K562 (cell line): ENCODE results near the gene MVK. TPM values are rescaled to one million over a fixed set of nuclear protein-coding genes. Genes with fewer than 3 reads are reported as not detected.

Source experiments
- ATAC-seq: fragments of 200-7000 bp; cut with Tn5 transposase; 3 replicates; pipeline ENCODE4 v1.9.1; 2020; ENCODE audit warnings: moderate library complexity
- BruUV-seq: library from RNA; stranded (reverse); fragments of 400-500 nt; replicated peaks from 2 replicates; lab custom pipeline; 2021; lab: Mats Ljungman, UMichigan
- CTCF ChIA-PET: fragments of 300-600 bp; formaldehyde crosslinking; extraction: SDS; loops from one replicate; lab custom pipeline; 2021; ENCODE audit warnings: low intra/inter-chr PET ratio; lab: Yijun Ruan, JAX
- POLR2A ChIA-PET: fragments of 300-600, 350-650 bp; sonication (Branson Sonifier 250); formaldehyde crosslinking; extraction: SDS; loops from one replicate; lab custom pipeline; 2021; ENCODE audit warnings: antibody characterized with exemption, inconsistent platforms; lab: Yijun Ruan, JAX
- DNase-seq, 4 experiments: peaks; one replicate each; pipeline versions ENCODE4 v3.0.0 to v3.0.0-alpha.2; 2011 to 2018; ENCODE audit warnings: low spot score in 3 of 4, mixed read lengths in 3 of 4; ENCODE audit errors: extremely low read depth in 1 of 4
- FAIRE-seq: peaks from 2 replicates; lab custom pipeline; 2011; peaks lifted over from hg19 to GRCh38; lab: Jason Lieb, UNC
- H2AFZ ChIP-seq: 2 replicates; pipeline ENCODE4 v1.6.0; 2011; ENCODE audit warnings: low read depth, low read length, control low read depth, inconsistent platforms
- H3K27ac ChIP-seq: fragments of 200-600 bp; 3 replicates; pipeline ENCODE4 v1.8.0; 2011; ENCODE audit warnings: low read depth, mild to moderate bottlenecking, control low read depth, inconsistent platforms, low read length, moderate library complexity, mixed read lengths; ENCODE audit errors: extremely low read depth
- H3K27me3 ChIP-seq, 2 experiments: fragments of 300-600 bp in 1 of 2; 2 replicates in 1 of 2; 3 replicates in 1 of 2; pipeline versions ENCODE4 v1.6.0 to v1.8.0; 2011; ENCODE audit warnings: inconsistent platforms in 2 of 2, low read length in 2 of 2, mild to moderate bottlenecking in 1 of 2, mixed read lengths in 1 of 2, moderate library complexity in 1 of 2; ENCODE audit not compliant: control insufficient read depth in 2 of 2, insufficient read depth in 2 of 2
- H3K36me3 ChIP-seq: fragments of 300-600 bp; 3 replicates; pipeline ENCODE4 v1.8.0; 2011; ENCODE audit warnings: mild to moderate bottlenecking, low read length, inconsistent platforms; ENCODE audit not compliant: control insufficient read depth, insufficient read depth
- H3K4me1 ChIP-seq, 2 experiments: fragments of 200-600 bp in 1 of 2; replicated peaks in 1 of 2; 2 replicates in 1 of 2; 3 replicates in 1 of 2; pipeline versions ENCODE4 v1.5.1 to v1.8.0; 2011; ENCODE audit warnings: inconsistent platforms in 2 of 2, low read length in 2 of 2, mild to moderate bottlenecking in 1 of 2, mixed read lengths in 1 of 2, moderate library complexity in 1 of 2; ENCODE audit not compliant: control insufficient read depth in 2 of 2, insufficient read depth in 2 of 2
- H3K4me2 ChIP-seq: 2 replicates; pipeline ENCODE4 v1.6.1; 2011; ENCODE audit warnings: low read length, control low read depth, inconsistent platforms, mixed read lengths; ENCODE audit not compliant: insufficient read depth
- H3K4me3 ChIP-seq: fragments of 200-600 bp; sonication (generic), shearing (Covaris generic); 2 replicates; pipeline ENCODE4 v1.5.1; 2016; ENCODE audit warnings: control low read depth, inconsistent platforms
- H3K79me2 ChIP-seq: fragments of 200-600 bp; 3 replicates; pipeline ENCODE4 v1.8.0; 2011; ENCODE audit warnings: low read length, inconsistent platforms; ENCODE audit not compliant: control insufficient read depth, insufficient read depth
- H3K9ac ChIP-seq, 2 experiments: 2 replicates each; pipeline versions ENCODE4 v1.6.0 to v1.6.1; 2011; ENCODE audit warnings: low read depth in 2 of 2, low read length in 2 of 2, control low read depth in 1 of 2, inconsistent platforms in 1 of 2, mild to moderate bottlenecking in 1 of 2, mixed read lengths in 1 of 2; ENCODE audit not compliant: insufficient read depth in 1 of 2
- H3K9me1 ChIP-seq: one replicate; pipeline ENCODE4 v1.6.0; 2011; ENCODE audit warnings: inconsistent platforms, mild to moderate bottlenecking, low read length, moderate library complexity; ENCODE audit not compliant: control insufficient read depth, insufficient read depth
- H3K9me3 ChIP-seq: replicated peaks from 2 replicates; pipeline ENCODE4 v1.5.1; 2011; ENCODE audit warnings: low read depth, low read length, inconsistent platforms; ENCODE audit not compliant: control insufficient read depth, insufficient read depth
- H4K20me1 ChIP-seq: replicated peaks from 2 replicates; pipeline ENCODE4 v1.6.1; 2011; ENCODE audit warnings: low read length, inconsistent platforms, mixed read lengths; ENCODE audit not compliant: control insufficient read depth, insufficient read depth
- HSF4 ChIP-seq: fragments of 250-450 bp; sonication (Bioruptor Pico); IDR thresholded peaks from 2 replicates; pipeline ENCODE4 v2.1.2; 2022; ENCODE audit warnings: mild to moderate bottlenecking, moderate library complexity, borderline replicate concordance
- POLR2G ChIP-seq: fragments of 200-400 bp; formaldehyde crosslinking; IDR thresholded peaks from 2 replicates; pipeline ENCODE4 v1.6.1; 2017; ENCODE audit warnings: low read depth, mild to moderate bottlenecking, antibody characterized with exemption, low read length, moderate library complexity
- WGBS: fragments of 100-300 bp; shearing (Covaris generic); methylation state at CpG from one replicate; pipeline ENCODE4 v1.1.6; 2016; ENCODE audit warnings: low coverage, mixed read lengths; ENCODE audit not compliant: insufficient coverage; ENCODE audit errors: missing lambda C conversion rate; 5-methylcytosine and 5-hydroxymethylcytosine counted together
- in situ Hi-C: fragments of 300-500 bp; cut with MboI; formaldehyde crosslinking; loops from 4 replicates; pipeline ENCODE4 v1.15.0; 2018; ENCODE audit warnings: inconsistent platforms, mixed read lengths
- intact Hi-C: fragments of 100-400 bp; cut with micrococcal nuclease; formaldehyde crosslinking; loops from 2 replicates; pipeline ENCODE4 v1.14.2; 2022
- polyA plus RNA-seq, 8 experiments: library from polyadenylated mRNA; depleted of rRNA in 4 of 8; stranded (reverse) in 5 of 8; unstranded in 3 of 8; fragments of >200 nt; fragmentation: Nextera tagmentation in 2 of 8; fragmentation: Illumina TruSeq in 1 of 8; extraction: Ambion mirVana in 2 of 8; extraction: Trizol in 1 of 8; gene quantifications; 2 replicates each; pipeline versions ENCODE4 v1.2.1 to v1.2.3, GENCODE V29; 2011 to 2014; ENCODE audit warnings: inconsistent platforms in 1 of 8, missing spikeins in 1 of 8
- total RNA-seq, 7 experiments: library from RNA; depleted of rRNA in 6 of 7; stranded (reverse); fragments of >200 nt in 6 of 7; fragmentation: Illumina TruSeq in 2 of 7; extraction: Trizol in 2 of 7; gene quantifications; 2 replicates each; pipeline versions ENCODE4 v1.2.1 to v1.2.3, GENCODE V29; 2011 to 2021; ENCODE audit warnings: low replicate concordance in 1 of 7
- TF ChIP-seq, protein P1 (sequence below): sonication (generic); formaldehyde crosslinking; IDR thresholded peaks from 2 replicates; pipeline ENCODE4 v1.8.0; 2022; ENCODE audit warnings: missing genetic modification reagents, mild to moderate bottlenecking, moderate library complexity, borderline replicate concordance

MVK gene
- total and polyA plus RNA-seq, 9 of the 15 experiments (the other 6 are each of a cell fraction or from before 2014, with no cell fraction given), result 0.41 to 33.6 (median 18.8) TPM

GRCh38 chr12:109558374-109559199 lies 15.0 kb upstream of the MVK start:
- FAIRE-seq, result no peak
- TF ChIP-seq HSF4 (CRISPR knock-in tag), result no peak
- peak; percentile 60; the same call in 1 of the 2 replicates for TF ChIP-seq POLR2G
- TF ChIP-seq, protein P1, sequence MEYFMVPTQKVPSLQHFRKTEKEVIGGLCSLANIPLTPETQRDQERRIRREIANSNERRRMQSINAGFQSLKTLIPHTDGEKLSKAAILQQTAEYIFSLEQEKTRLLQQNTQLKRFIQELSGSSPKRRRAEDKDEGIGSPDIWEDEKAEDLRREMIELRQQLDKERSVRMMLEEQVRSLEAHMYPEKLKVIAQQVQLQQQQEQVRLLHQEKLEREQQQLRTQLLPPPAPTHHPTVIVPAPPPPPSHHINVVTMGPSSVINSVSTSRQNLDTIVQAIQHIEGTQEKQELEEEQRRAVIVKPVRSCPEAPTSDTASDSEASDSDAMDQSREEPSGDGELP (CRISPR knock-in tag), result no peak
- H3K9ac ChIP-seq, result peak overlapping the region in 1 of 2 experiments; percentile 58; a peak in 1 of 4 replicates
- peaks cover 3% of the 10 kb centered on the region for H3K9me1 ChIP-seq
- H3K4me2 ChIP-seq, result no peak overlapping the region
- ChIA-PET POLR2A (interaction anchor here (1.7 kb wide), 2 partner anchors 10 to 16 kb away, joined by 5 to 6 read pairs; partner anchors contain the start of genes MMAB and MVK), CTCF (no interaction called here)
- in situ Hi-C loops, result no loop called here
- 84% methylated on average over 21 of the region's 25 CpGs for WGBS
- no peak for ATAC-seq
- peaks cover 12% of the 10 kb centered on the region; the same call in 2 of the 3 replicates for H3K36me3 ChIP-seq
- no peak overlapping the region for H3K4me3 ChIP-seq
- no peak for DNase-seq
- peaks cover 0 to 5% of the 10 kb centered on the region in 2 experiments; a peak in 2 of 5 replicates for H3K4me1 ChIP-seq
- H3K79me2 ChIP-seq, result no peaks in the 10 kb centered on the region
- intact Hi-C loops, result no loop called here
- no peaks in the 10 kb centered on the region for H3K9me3 ChIP-seq
- H4K20me1 ChIP-seq, result peaks cover 8% of the 10 kb centered on the region; the same call in 1 of the 2 replicates
- H3K27me3 ChIP-seq, result peaks cover 9 to 19% of the 10 kb centered on the region in 2 experiments
- no peak overlapping the region for H2AFZ ChIP-seq
- no TSS peak for BruUV-seq
- no peak overlapping the region for H3K27ac ChIP-seq
